GM18508 (cell line): ENCODE results near the gene ATOSA.

Experiments
- ATAC-seq: cut with Tn5 transposase; IDR thresholded peaks from one replicate; pipeline ENCODE4 v1.9.1; 2021; ENCODE audit warnings: moderate number of reproducible peaks; ENCODE audit not compliant: insufficient read depth, unreplicated experiment

The ATOSA gene, protein sequence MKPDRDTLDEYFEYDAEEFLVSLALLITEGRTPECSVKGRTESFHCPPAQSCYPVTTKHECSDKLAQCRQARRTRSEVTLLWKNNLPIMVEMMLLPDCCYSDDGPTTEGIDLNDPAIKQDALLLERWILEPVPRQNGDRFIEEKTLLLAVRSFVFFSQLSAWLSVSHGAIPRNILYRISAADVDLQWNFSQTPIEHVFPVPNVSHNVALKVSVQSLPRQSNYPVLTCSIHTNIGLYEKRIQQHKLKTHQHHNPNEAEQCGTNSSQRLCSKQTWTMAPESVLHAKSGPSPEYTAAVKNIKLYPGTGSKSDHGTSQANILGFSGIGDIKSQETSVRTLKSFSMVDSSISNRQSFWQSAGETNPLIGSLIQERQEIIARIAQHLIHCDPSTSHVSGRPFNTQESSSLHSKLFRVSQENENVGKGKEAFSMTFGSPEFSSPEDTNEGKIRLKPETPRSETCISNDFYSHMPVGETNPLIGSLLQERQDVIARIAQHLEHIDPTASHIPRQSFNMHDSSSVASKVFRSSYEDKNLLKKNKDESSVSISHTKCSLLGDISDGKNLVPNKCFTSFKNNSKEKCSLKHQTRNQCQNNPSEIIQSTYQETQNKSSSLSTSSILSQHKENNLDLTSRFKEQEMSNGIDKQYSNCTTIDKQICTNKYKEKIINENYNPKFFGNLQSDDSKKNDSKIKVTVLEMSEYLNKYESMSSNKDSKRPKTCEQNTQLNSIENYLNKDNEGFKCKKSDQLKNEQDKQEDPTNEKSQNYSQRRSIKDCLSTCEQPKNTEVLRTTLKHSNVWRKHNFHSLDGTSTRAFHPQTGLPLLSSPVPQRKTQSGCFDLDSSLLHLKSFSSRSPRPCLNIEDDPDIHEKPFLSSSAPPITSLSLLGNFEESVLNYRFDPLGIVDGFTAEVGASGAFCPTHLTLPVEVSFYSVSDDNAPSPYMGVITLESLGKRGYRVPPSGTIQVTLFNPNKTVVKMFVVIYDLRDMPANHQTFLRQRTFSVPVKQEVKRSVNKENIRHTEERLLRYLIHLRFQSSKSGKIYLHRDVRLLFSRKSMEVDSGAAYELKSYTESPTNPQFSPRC

DNA sequence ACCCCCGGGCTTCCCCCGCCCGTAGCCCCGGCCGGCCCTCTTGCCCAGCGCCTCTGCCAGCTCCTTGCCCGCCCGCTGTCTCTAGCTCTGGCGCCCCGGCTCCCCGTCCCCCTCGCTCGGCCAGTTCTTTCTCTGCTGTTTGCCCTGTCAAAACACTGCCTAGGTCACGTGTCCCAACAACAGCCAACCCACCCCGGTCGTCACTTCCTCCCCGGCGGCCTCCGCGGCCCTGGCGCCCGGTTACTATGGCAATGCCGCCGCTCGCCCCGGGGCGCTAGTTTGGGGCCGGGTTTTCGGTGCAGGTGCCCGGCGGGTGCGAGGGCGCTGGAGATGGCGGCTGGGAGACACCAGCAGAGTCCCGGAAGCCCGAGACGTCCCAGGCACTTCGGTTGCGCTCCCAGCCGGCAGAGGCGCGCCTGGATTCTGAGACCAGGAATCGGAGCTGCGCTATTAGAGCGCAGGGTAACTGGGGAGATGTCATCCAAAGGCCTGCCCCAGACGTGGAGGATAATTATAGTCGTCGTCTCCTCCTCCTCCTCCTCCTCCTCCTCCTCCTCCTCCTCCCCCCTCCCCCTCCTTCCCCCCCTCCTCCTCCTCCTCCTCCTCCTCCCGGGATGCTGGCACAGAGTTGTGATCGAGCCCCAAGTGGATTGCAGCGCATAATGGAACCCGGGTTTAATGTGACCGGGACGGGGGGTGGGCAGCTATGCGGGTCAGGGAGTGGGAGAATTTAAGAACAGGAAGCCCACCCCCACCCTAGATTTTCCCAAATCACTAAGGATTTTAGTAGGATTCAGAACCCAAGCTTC is at the start of gene ATOSA:
TSS of gene ATOSA (minus strand) at position 157 of the 809 bp plus-strand sequence. CDS start 1,367 bp downstream, outside the sequence.
- ATAC-seq = peak; percentile 28

DNA sequence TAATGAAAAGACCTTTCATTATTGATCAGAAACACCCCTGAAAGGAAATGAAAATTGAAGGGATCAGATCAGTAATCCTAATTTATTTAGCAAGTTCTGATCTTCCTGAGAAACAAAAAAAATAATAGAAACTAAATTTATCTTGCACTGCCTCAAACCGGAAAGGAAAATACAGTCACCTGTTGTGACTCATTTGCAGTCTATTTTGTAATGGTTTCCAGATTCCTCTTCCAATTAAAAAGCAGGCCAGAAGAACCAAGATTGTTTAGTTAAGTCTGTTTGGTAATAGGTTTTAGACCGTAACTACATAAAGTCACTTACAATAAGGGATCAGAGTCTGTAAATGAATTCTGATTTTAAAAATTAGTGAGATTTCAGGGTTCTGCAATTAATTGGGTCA is 49.7 kb upstream of the ATOSA start:
- ATAC-seq = no peak

DNA sequence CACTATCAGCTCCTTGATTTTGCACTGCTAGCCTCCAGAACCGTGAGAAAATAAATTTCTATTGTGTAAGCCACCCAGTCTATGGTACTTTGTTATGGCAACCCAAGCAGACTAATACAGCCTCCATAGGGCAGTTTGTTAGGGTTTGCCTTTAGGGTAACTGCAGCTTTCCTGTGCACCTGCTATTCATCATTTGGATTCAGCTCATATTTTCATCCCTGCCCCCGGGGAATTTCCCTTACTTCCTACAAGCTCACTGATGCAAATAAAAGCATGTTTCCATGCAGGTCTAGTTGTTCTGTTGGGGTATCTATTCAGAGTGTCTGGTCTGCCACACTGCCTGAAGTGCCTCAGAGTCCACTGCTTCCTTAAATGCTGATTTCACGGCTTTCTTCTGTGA is 48.6 kb upstream of the ATOSA start:
- ATAC-seq = no peak

DNA sequence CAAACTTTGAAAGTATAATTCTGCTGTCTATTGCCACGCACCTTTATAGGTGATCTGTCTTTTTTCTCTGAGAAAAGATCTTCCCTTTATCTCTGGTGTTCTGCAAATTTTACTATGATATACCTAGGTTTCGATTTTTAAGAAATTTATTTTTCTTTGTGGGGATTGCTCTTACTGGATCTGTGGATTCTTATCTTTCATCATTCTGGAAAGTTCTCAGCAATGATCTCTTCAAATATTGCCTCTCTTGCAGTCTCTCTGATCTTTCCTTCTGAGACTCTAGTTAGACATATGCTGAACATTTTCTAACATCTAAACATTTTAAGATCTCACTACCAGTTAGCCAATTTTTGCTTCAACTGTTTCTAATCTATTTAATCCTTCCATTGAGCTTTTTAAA is 47.0 kb upstream of the ATOSA start:
- ATAC-seq = no peak

DNA sequence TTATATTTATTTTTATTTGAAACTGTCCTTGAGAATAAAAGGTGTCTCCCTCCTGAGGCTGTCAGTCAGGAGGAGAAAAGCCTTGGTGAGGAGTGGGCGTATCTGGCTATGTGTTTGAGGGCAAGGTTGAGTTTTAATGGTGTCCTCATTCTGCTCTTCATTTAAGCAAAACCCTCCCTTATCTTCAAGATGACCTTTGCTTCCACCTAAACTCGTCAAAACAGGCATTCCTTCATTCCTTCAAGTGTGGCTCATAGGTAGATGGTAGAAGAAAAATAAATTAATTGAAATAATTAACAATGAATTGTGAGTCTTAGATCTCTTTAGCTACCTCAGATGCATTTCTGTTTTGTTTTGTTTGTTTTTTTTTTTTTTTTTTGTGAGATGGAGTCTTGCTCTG is 39.4 kb upstream of the ATOSA start:
- no peak for ATAC-seq

DNA sequence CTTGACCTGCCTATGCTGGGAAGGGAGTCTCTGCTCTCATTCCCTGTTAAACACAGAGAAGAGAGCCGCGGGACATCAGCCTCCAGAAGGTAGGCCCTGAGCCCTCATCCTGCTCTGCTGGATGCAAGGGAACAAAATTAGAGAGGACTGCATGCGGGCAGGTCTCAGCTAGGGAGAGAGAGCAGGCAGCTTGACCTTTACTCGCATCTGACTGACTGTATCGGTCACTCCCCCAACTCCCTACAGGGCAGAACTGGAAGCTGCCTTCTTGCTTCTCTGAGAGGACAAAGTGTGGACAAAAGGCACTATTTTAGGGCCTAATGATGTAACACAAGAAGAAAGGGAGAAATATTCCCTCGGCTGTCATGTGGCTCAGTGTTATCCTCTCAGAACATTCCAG is 38.7 kb upstream of the ATOSA start:
- ATAC-seq = no peak

DNA sequence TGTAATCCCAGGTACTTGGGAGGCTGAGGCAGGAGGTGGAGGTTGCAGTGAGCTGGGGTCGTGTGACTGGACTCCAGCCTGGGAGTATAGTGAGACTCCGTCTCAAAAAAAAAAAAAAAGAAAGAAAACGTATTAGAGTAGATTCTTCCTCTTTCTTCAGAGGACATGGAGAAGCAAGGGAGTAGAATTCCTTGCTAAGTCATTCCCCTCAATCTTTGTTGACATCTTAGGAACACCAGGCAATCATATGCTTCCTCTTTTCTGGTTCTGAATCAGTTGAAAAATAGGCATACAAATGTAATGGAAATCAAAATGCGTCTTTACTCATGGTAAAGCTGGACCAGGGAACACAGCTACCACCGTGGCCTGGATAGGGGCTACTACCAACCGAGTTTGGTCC is 38.3 kb upstream of the ATOSA start:
- no peak for ATAC-seq

DNA sequence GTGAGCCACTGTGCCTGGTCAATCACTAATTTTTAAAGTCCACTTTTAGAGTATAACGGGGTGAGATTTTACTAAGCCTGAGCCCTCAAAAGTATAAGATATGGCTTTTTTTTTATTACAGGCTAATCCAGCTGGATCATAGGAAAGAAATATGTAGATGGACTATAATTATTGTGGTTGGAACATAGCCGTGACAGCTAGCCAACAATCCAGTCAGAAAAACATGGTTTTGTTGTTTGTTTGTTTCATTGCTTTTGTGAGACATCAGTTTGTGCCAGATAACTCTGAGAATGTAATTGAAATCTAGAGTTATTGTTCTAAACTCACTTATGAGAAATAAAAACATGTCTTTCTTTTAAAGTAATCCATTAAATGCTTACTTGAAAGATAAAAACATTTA is 37.3 kb upstream of the ATOSA start:
- no peak for ATAC-seq

DNA sequence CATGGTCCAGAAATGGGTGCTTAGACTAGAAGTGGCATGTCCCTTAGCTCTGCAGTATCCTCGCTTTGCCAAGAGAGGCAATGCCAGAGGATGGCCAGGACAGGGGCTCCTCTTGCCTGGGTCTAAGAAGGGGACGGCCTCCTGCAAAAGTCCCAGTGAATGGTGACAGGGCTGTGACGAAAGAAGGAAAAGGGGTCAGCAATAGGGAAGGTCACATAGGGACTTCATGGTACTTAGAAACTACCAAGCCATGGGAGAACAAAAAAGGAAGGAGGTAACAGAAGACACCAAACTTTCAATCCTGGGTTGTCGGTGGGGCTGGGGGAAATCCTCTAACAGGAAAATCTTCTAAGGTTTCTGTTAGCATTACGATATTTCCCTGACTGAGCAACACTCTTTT is 36.2 kb upstream of the ATOSA start:
- ATAC-seq = no peak

DNA sequence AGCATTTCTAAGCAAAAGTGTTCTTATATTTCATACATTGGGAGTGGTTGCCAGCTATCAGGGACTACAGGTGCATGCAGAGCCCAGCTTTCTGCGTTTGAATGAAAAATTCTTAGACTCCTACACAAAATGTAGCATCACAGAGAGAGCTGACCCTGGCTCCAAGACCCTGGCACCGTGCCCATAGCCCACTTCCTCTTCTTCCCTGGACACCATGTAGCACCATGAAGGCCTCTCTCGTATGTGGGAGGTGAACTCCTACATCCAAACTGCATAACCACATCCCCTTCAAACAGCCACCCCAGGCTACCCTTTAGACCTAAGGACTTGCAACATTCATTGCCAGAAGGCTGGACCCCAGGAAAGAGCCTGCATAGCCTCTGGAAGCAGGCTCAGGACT is 35.8 kb upstream of the ATOSA start:
- no peak for ATAC-seq

DNA sequence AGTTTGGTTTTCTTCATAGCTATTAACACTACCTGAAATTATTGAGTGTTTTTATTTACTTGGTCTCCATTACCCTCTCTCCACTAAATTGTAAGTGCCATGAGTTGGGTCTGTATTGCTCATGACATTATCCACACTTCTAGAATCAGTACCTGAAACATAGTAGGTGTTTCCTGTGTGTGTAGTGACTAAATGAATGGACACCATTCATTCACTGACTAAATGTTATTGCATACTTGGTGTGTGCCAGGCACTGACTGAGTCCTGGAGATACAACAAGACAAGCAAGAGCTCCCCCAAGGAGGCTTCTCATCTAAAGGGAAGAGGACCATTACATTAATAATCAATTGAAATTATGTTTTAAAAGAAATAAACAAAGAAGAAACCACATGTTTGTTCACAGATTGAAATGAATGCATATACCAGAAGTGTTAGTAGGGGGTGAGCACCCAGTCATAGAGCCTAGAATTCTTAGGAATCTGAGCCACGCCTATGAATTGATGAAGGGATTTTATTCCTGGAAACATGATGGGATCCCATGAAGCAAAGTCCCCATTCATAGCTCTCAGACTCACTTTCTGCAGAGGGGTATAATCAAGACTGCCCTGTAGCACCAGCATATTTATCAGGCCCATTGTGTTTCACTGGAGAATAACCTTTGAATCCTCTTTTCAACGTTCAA is 31.7 kb upstream of the ATOSA start:
- ATAC-seq = no peak

DNA sequence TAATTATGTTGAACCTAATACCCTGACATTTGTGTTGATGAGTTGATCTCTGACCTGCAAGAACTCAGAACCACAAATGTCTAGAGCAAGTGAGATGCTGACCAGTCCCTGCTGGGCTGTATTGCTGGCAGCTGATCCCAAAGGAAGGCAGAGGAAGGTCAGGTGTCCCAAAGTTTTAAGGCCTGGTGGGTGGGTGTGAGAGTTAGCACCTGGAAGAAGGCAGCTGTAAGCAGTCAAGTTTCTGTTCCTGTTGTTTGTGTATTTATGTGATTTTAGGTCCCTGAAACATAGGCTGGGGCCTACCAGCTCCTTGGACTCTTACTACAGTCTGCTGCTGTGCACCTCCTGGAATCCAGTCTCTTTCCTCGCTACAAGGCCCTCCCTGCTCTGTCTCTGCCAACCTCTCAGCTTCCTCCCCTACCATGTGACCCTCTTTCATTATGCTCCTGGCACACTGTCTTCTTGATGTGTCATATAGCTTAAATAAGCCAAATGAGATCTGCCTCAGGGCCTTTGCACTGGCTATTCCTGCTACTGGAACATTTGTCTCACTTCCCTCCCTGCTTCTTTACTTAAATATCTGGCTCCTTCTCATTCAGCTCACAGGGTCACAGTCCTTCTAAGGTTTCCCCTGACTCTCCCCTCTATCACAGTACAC is 31.0 kb upstream of the ATOSA start:
- ATAC-seq = no peak

DNA sequence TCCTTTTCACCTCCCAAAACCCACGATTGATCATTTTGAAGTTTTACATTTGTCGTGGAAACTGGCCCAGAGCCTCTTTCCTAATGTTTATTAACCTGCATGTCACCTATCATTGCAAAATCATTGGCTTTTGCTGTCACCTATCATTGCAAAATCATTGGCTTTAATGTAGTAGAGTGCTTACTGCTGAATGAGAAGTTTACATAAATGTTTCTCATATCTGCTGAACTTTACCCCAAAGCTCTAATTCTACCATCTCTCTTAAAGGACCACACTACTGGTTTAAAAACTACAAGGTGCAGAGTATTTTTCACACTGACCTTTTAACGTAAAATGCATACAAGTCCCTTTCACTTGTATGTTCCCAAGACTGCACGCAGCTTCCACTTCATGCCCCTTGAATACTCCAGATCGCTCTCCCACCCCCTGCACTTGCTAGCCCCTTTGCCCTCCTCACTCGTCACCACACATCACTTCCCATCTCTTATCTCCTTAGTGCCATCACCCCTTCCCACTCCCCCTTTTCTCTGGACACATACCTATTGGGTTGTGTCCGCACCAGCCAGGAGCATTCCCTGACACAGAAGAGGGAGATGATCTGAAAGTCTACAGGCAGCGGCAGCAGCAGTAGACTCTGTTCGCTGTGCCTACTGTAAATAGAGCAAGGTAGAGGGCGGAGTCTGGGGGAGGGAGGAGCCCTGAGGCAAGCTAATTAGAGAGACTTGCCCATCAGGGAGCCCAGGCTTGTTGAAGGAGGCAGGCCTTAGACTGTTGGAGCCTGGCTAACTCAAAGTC is 30.2 kb upstream of the ATOSA start:
- ATAC-seq = no peak

DNA sequence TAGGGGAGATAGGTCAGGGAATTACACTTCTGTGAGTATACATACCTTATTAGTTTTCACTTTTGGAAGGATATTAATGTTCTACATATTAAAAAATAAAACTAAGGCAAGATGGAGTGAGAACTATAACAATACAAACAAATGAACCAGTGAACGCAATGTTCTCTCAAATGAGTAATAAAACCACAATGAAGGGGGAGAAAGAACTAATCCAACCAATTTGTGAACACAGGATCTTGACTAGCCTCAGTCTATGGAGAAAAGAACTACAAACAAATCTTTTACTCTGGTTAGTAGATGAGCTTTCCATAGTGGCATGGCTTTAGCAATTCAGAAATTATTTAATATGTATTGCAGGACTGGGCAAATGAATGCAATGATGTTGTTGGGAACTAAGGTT is 26.9 kb upstream of the ATOSA start:
- ATAC-seq = no peak

DNA sequence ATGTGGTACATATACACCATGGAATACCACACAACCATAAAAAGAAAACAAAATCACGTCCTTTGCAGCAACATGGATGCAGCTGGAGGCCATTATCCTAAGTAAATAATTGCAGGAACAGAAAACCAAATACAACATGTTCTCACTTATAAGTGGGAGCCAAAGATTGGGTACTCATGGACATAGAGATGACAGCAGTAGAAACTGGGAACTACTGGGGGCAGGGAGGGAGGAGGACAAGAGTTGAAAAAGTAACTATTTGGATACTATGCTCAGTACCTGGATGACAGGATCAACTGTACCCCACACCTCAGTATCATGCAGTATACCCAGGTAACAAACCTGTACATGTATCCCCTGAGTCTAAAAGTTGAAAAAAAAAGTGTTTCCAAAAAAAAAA is 23.2 kb upstream of the ATOSA start:
- no peak for ATAC-seq

DNA sequence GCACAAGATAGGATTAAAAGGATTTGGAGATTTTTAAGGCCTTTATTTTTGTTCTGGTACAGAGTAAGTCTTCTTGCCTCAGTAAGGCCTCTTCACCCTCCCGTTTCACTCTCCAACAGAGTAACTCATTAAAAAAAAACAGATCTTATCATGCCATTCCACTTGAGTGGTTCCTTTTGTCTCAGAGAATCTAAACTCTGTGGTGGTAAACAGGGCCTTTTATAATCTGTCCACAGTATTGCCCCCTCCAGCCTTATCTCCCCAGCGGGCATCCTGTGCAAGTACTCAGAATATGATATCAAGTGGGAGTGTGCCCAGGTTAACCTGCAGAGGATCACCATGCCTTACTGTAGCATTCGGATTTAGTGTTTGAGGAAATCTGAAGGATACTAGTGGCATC is 20.3 kb upstream of the ATOSA start:
- ATAC-seq = no peak

DNA sequence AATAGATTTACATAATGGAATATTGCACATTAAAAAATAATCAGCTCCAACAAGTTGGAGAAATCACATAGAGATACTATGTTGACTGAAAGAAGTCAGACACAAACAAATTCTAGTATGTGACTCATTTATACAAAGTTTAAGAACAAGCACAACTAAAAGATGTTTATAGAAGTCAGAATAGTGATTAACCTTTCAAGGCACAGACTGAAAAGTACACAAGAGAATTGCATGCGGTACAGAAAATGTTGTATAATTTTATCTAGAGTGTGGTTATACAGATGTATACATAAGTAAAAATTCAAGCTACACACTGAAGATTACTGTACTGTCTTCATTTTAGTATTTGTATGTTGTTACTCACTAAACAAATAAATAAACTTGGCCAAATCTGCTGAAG is 19.3 kb upstream of the ATOSA start:
- no peak for ATAC-seq

DNA sequence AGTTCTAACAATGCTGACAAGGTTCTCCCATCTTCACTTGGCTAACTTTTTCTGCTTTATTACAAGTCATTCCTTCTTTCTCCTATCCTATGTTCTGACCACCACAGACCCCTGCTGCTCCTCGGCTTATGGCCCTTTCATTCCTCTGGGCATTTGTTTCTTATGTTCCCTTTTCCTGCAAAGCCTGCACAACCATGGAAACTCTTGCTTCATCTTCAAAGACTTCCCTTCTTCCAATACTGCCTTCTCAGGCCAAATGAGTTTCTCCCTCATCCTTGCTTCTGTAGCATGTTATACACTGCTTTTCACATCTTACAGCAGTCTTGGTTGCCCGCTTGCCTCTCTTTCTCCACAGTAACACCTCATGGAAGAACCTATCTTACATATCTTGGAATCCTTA is 17.9 kb upstream of the ATOSA start:
- ATAC-seq = no peak

DNA sequence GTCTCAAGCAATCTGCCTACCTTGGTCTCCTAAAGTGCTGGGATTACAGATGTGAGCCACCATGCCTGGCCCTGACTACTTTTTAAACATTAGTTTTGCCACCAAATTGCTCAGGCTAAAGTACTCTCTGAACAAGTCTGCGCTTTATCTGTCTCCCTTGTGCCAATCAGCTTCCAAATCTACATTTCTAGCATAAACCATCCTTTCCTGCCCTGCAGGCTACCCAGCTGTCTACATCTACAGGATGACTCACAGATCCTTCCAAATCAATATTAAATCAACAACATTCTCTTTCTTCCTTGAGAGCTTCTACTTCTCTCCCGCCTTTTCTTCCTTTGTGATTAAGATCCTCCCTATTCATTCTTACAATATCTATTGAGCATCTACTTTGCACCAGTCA is 16.0 kb upstream of the ATOSA start:
- no peak for ATAC-seq
